Body of pancreas (tissue), 4 donors: ENCODE data around the gene RPL35. TPM values are rescaled to one million over a fixed set of nuclear protein-coding genes. Genes with fewer than 3 reads are reported as not detected.

Source experiments
- ATAC-seq: fragments of 150-250 bp; one replicate; pipeline ENCODE4 v1.9.1; 2016
- DNase-seq, 4 donors: peaks; one replicate each; pipeline ENCODE4 v3.0.0-alpha.2; 2019
- H3K27ac ChIP-seq, 4 donors: fragments of 200-600 bp; sonication (generic); 1 replicate in 3 of 4; 2 replicates in 1 of 4; pipeline versions ENCODE4 v1.5.1 to v1.6.1; 2016 to 2019; ENCODE audit warnings: mild to moderate bottlenecking in 1 of 4, mixed read lengths in 1 of 4, moderate library complexity in 1 of 4
- H3K27me3 ChIP-seq, 2 donors: fragments of 200-600 bp; sonication (generic); one replicate each; pipeline ENCODE4 v1.6.0; 2016; ENCODE audit warnings: mild to moderate bottlenecking in 1 of 2
- H3K36me3 ChIP-seq, 2 donors: fragments of 200-600 bp; sonication (generic); replicated peaks in 1 of 2; 2 replicates each; pipeline ENCODE4 v1.5.1; 2016; ENCODE audit warnings: low read depth in 2 of 2; ENCODE audit not compliant: insufficient read depth in 1 of 2
- H3K4me1 ChIP-seq: fragments of 200-600 bp; sonication (generic); one replicate; pipeline ENCODE4 v1.6.0; 2016
- H3K4me3 ChIP-seq, 2 donors: fragments of 200-600 bp; sonication (generic); 1 replicate in 1 of 2; 2 replicates in 1 of 2; pipeline ENCODE4 v1.5.1; 2016 to 2019
- H3K9me3 ChIP-seq, 3 donors: fragments of 200-600 bp; sonication (generic); 1 replicate in 2 of 3; 2 replicates in 1 of 3; pipeline ENCODE4 v1.5.1; 2016
- CTCF ChIP-seq, 7 experiments: fragments of 450-650 bp in 4 of 7; fragments of 200-600 bp in 3 of 7; sonication (generic) in 3 of 7; IDR thresholded peaks; one replicate each; pipeline ENCODE4 v1.5.1; 2016 to 2019; ENCODE audit warnings: antibody characterized with exemption in 7 of 7
- POLR2A ChIP-seq, 3 donors: fragments of 450-650 bp; IDR thresholded peaks; one replicate each; pipeline ENCODE4 v1.6.1; 2016; ENCODE audit warnings: antibody characterized with exemption in 3 of 3, mild to moderate bottlenecking in 2 of 3
- WGBS, 2 donors: methylation state at CpG; one replicate each; pipeline ENCODE4 v1.1.5; 2017; 5-methylcytosine and 5-hydroxymethylcytosine counted together
- intact Hi-C: fragments of 100-400 bp; cut with DNase I; formaldehyde crosslinking; loops from one replicate; pipeline ENCODE4 v1.15.1; 2023
- total RNA-seq, 2 donors: library from RNA; depleted of rRNA; stranded (reverse); fragments of >200 nt; gene quantifications; one replicate each; pipeline ENCODE4 v1.1.0, GENCODE V29; 2016

Gene RPL35
- total RNA-seq, 2 donors from 2014 or later = 1,031 to 1,035 TPM

- H3K36me3 ChIP-seq = peaks cover 7 to 32% of the 10 kb centered on the region in 2 donors
- TF ChIP-seq CTCF (IDR thresholded peaks at IDR 0.05) = no peak
- TF ChIP-seq POLR2A (IDR thresholded peaks at IDR 0.05) = no peak
- no peak for ATAC-seq
These were observed 27.2 kb upstream of the RPL35 start for GRCh38 chr9:124889006-124889405.

DNA sequence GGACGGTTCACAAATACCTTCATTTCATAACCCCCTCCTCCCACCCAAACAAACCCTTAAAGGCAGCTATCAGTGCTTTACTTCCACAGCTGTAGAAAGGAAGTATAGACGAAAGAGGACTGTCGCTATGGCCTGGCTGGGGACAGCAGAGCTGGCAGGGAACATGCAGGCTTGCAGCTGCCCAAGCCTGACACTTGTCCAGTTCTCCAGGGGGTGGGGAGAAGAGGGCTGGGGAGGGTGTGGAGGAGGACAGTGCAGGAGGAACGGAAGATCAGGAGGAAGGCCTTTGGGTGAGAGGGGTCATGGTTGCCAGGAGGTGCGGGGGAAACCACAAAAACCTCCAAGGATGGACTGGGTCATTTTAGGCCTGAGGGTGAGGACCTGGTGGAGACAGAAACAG lies 26.1 kb upstream of the RPL35 start:
- Histone ChIP-seq H3K27ac (no peak overlapping the region), H3K4me3 (no peak overlapping the region), H3K4me1 (no peaks in the 10 kb centered on the region), H3K9me3 (no peaks in the 10 kb centered on the region), H3K27me3 (no peaks in the 10 kb centered on the region), H3K36me3 (peaks cover 7 to 28% of the 10 kb centered on the region in 2 donors)
- TF ChIP-seq CTCF (IDR thresholded peaks at IDR 0.05) (no peak), POLR2A (IDR thresholded peaks at IDR 0.05) (no peak)
- DNase-seq = no peak
- intact Hi-C loops = no loop called here
- ATAC-seq = no peak
- WGBS, 2 donors = 89 to 91% methylated on average over 5 of the region's 5 CpGs

More at GRCh38 chr9:124889006-124889405, 27.2 kb upstream of the RPL35 start:
- Histone ChIP-seq H3K27ac (no peak overlapping the region), H3K4me3 (no peak overlapping the region), H3K27me3 (no peaks in the 10 kb centered on the region), H3K4me1 (no peaks in the 10 kb centered on the region), H3K9me3 (no peaks in the 10 kb centered on the region)
- WGBS, 2 donors = 93 to 97% methylated on average over 3 to 13 of the region's 13 CpGs
- intact Hi-C loops = no loop called here
- DNase-seq = no peak

GRCh38 chr9:124886866-124887492 lies 25.2 kb upstream of the RPL35 start:
- WGBS, 2 donors = 91 to 93% methylated on average over 17 of the region's 17 CpGs

GRCh38 chr9:124886461-124886860 lies 24.7 kb upstream of the RPL35 start:
- 90 to 91% methylated on average over 10 of the region's 10 CpGs for WGBS, 2 donors
- Histone ChIP-seq H3K9me3 (no peaks in the 10 kb centered on the region), H3K27me3 (no peaks in the 10 kb centered on the region), H3K4me1 (no peaks in the 10 kb centered on the region), H3K4me3 (no peak overlapping the region), H3K36me3 (peaks cover 7 to 31% of the 10 kb centered on the region in 2 donors), H3K27ac (no peak overlapping the region)
- DNase-seq = no peak
- no peak for ATAC-seq
- intact Hi-C loops = no loop called here
- no peak for TF ChIP-seq POLR2A (IDR thresholded peaks at IDR 0.05)
- no peak for TF ChIP-seq CTCF (IDR thresholded peaks at IDR 0.05)

More at GRCh38 chr9:124886866-124887492, 25.2 kb upstream of the RPL35 start:
- intact Hi-C loops = no loop called here
- H3K4me1 ChIP-seq = no peaks in the 10 kb centered on the region
- H3K9me3 ChIP-seq = no peaks in the 10 kb centered on the region
- TF ChIP-seq CTCF (IDR thresholded peaks at IDR 0.05) (no peak), POLR2A (IDR thresholded peaks at IDR 0.05) (no peak)
- H3K4me3 ChIP-seq = no peak overlapping the region
- peaks cover 7 to 31% of the 10 kb centered on the region in 2 donors for H3K36me3 ChIP-seq
- ATAC-seq = no peak
- no peak overlapping the region for H3K27ac ChIP-seq
- H3K27me3 ChIP-seq = no peaks in the 10 kb centered on the region
- no peak for DNase-seq

DNA sequence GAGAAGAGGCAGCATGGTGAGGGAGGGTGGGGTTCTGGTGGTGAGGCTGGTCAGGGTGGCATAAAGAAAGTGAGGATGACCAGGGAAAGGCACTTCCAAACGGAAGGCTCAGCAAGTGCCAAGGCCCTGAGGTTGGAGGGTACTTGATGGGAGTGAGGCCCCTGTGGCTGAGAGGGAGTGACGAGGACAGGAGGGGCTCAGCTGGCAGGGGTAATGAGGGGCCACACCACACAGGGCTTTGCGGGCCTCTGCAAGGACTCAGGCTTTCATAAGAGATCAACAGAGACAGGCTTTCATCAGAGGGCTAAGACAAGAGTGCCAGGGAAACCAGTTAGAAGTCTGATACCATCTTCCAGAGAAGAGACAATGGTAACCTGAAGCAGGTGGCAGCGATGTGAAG lies 23.8 kb upstream of the RPL35 start:
- H3K9me3 ChIP-seq = no peaks in the 10 kb centered on the region
- no peak overlapping the region for H3K4me3 ChIP-seq
- no peak overlapping the region for H3K27ac ChIP-seq
- no peaks in the 10 kb centered on the region for H3K27me3 ChIP-seq
- ATAC-seq (no peak), DNase-seq (no peak)
- no peaks in the 10 kb centered on the region for H3K4me1 ChIP-seq
- WGBS, 2 donors = 87 to 93% methylated on average over 4 of the region's 4 CpGs
- H3K36me3 ChIP-seq = peaks cover 8 to 25% of the 10 kb centered on the region in 2 donors
- intact Hi-C loops = no loop called here
- TF ChIP-seq POLR2A (IDR thresholded peaks at IDR 0.05) = no peak
- TF ChIP-seq CTCF (IDR thresholded peaks at IDR 0.05) = no peak
